Skeletal muscle satellite cell (primary cell): Measurements from ENCODE around the gene EML1.
A peak's percentile ranks its signal among the peaks of the same experiment; 100 is the strongest.

Experiments used
- H3K27me3 ChIP-seq: 2 replicates; pipeline ENCODE4 v1.7.0; 2013; ENCODE audit warnings: low read length; ENCODE audit not compliant: control insufficient read depth, insufficient read depth
- H3K36me3 ChIP-seq: 2 replicates; pipeline ENCODE4 v1.7.0; 2013; ENCODE audit warnings: mild to moderate bottlenecking, control low read depth, low read length; ENCODE audit not compliant: insufficient read depth
- H3K4me1 ChIP-seq: 2 replicates; pipeline ENCODE4 v1.7.0; 2013; ENCODE audit warnings: low read length; ENCODE audit not compliant: control insufficient read depth, insufficient read depth
- H3K4me2 ChIP-seq: 2 replicates; pipeline ENCODE4 v1.7.0; 2013; ENCODE audit warnings: mild to moderate bottlenecking, low read length
- H3K4me3 ChIP-seq: 2 replicates; pipeline ENCODE4 v1.7.0; 2013; ENCODE audit warnings: low read length
- H3K9ac ChIP-seq: 2 replicates; pipeline ENCODE4 v1.7.0; 2013; ENCODE audit warnings: mild to moderate bottlenecking, low read depth, low read length, moderate library complexity
- H3K9me3 ChIP-seq: replicated peaks from 2 replicates; pipeline ENCODE4 v1.7.0; 2013; ENCODE audit warnings: mild to moderate bottlenecking, control low read depth, low read length

The EML1 gene

DNA sequence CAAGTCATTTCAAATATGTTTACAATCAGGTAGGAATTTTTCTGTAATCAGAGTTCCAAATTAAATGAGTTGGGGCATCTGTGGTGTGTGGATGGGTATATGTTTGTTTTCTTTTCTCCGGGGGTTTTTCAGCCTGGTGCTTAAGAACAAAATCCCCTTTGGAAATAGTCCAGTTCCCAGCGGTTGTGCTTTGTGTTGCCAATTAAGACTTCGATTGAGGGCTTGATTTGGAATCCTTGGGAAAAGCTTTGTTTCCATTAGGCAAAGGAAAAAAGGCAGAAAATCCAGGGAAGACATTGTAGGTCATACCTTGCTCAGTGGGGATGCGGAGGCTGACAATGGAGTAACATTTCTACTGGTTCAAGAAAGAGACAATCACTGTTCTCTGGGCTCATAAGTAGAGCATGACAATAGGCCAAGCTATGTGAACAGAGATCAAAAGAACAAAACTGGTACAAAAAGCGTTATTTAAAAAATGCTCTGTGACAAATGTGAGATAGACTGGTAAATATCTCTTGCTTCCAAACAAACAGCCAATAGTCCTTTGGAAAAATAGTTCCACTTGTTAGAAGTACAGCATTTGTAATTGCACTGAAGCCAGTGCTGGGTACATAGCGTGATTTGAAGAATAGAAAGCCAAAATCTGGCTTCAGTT is 79.7 kb downstream of the EML1 start:
- no peaks in the 10 kb centered on the region for H3K27me3 ChIP-seq
- no peaks in the 10 kb centered on the region for H3K9me3 ChIP-seq
- no peak overlapping the region for H3K4me2 ChIP-seq
- no peak overlapping the region for H3K4me3 ChIP-seq
- no peaks in the 10 kb centered on the region for H3K36me3 ChIP-seq
- no peaks in the 10 kb centered on the region for H3K4me1 ChIP-seq
- no peak overlapping the region for H3K9ac ChIP-seq

DNA sequence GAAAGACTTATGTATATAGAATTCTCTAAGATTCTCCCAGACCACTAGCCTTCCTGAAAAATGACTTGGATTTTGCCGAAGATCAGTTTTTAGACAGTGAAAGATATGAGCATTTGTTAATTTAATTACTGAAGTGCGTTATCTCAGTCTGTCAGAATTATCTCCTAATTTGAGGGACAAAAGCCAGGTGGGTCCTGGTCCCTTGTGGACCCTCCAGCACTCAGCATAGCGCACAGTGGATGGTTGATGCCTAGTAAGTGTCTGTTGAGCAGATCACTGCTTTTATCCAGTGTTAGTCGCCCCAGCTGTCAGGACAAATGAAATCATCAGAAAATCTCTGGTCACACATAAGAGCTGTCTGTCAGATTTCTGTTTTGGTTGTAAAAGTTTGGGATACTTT is 80.4 kb downstream of the EML1 start:
- peaks cover 2% of the 10 kb centered on the region for H3K4me1 ChIP-seq
- no peak overlapping the region for H3K4me3 ChIP-seq
- no peaks in the 10 kb centered on the region for H3K27me3 ChIP-seq
- H3K9ac ChIP-seq, result no peak overlapping the region
- no peak overlapping the region for H3K4me2 ChIP-seq
- no peaks in the 10 kb centered on the region for H3K36me3 ChIP-seq
- H3K9me3 ChIP-seq, result no peaks in the 10 kb centered on the region

DNA sequence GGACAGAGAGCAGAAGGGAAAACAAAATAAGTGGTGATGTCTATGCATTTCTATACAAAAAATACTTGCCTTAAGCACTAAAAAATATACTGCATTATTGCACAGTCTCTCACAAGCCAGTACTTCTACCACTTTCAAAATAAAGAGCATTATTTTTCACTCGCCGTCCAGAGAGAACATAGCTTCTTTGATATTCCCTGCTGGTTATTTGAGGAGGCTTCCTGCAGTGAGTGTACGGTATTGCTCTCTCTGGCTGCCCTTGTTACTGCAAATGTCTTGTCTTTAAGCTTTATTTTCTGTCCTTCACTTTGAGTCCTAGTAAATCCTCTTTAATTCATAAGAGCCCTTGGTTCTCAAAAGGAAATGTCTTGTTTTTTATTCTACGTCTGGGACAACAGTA is 81.1 kb downstream of the EML1 start:
- Histone ChIP-seq H3K4me2 (no peak overlapping the region), H3K9me3 (no peaks in the 10 kb centered on the region), H3K27me3 (no peaks in the 10 kb centered on the region), H3K4me1 (peaks cover 9% of the 10 kb centered on the region), H3K9ac (no peak overlapping the region), H3K36me3 (no peaks in the 10 kb centered on the region), H3K4me3 (no peak overlapping the region)

DNA sequence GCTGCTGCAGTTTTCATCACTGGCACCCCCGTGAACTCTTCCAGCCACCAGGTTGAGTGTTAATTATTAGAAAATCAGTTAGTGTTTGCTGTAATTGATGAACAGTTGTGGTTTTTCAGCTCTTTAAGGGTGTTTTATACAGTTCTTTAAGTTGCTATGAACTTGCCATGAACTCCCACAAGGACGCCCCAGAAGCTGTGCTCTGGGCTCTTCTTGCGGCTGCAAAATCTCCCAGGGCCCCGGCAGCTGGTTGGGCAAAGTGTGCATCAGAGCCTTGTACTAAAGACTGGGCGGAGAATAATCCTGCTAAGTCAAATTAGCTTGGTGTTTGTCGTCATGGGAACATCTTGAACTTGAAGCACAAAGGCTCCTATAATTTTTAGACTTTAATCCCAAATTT is 82.2 kb downstream of the EML1 start:
- no peaks in the 10 kb centered on the region for H3K27me3 ChIP-seq
- H3K4me3 ChIP-seq, result no peak overlapping the region
- no peaks in the 10 kb centered on the region for H3K9me3 ChIP-seq
- H3K4me2 ChIP-seq, result no peak overlapping the region
- no peak overlapping the region for H3K9ac ChIP-seq
- peaks cover 19% of the 10 kb centered on the region for H3K4me1 ChIP-seq
- H3K36me3 ChIP-seq, result no peaks in the 10 kb centered on the region

DNA sequence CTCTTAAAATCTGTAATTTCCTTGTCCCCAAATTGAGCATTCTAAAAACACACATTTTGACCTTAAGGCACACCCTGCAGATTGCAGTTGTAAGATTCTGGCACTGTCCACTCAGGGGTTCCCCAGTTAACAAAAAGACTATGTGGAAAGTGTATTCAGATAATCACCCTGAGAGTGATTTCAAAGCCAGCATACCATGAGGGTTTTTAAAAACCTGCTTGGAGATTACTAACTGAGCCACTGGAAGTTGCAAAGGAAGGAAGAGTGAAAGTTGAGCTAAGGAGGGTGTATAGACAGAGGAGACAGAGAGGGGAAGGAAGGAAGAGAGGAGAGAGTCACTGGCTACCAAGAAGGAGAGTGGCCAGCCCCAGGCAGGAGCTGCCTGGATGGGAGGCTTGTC is 82.6 kb downstream of the EML1 start:
- Histone ChIP-seq H3K4me1 (peaks cover 19% of the 10 kb centered on the region), H3K9ac (no peak overlapping the region), H3K36me3 (no peaks in the 10 kb centered on the region), H3K27me3 (no peaks in the 10 kb centered on the region), H3K4me3 (no peak overlapping the region), H3K9me3 (no peaks in the 10 kb centered on the region), H3K4me2 (no peak overlapping the region)

DNA sequence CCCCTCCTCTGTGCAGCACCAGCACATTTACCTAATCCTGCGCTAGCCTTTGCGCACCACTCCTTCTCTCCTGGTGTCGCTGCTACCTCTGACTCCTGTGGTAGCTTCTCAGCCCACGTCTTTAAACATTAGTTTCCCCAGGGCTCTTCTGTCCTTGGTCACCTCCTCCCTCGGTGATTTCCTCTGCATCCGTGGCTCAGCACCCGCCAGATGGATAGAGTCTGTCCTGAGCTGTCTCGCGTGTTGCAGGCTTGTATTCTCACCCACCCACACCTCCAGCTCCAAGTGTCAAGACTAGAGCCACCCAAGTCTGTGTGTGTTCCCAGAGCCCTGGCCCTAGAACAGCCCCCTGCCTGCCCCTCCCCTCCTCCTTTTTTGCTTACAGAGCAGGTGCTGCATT is 83.2 kb downstream of the EML1 start:
- Histone ChIP-seq H3K9ac (no peak overlapping the region), H3K4me1 (peaks cover 19% of the 10 kb centered on the region), H3K27me3 (no peaks in the 10 kb centered on the region), H3K36me3 (no peaks in the 10 kb centered on the region), H3K4me2 (no peak overlapping the region), H3K9me3 (no peaks in the 10 kb centered on the region), H3K4me3 (no peak overlapping the region)

DNA sequence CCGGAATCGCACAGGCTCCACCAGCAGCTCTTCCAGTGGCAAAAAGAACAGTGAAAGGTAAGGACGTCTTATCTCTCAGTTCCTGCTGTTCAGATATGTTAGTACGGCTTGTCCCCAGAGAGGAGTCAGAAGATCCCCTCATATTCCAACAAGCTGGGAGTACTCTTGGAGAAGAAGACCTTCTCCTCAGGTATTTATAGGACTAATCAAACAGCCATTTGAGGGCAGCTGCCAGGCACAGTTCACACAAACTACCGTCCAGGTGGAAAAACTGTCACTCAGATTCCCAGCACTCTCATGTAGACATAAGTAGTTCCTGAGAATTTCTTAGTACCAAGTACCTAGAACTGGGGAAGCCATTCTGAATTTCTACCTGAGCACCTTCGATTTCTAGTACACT is 85.3 kb downstream of the EML1 start:
- H3K36me3 ChIP-seq, result no peaks in the 10 kb centered on the region
- no peak overlapping the region for H3K4me3 ChIP-seq
- H3K4me1 ChIP-seq, result peaks cover 19% of the 10 kb centered on the region
- H3K9ac ChIP-seq, result no peak overlapping the region
- H3K27me3 ChIP-seq, result no peaks in the 10 kb centered on the region
- no peaks in the 10 kb centered on the region for H3K9me3 ChIP-seq
- no peak overlapping the region for H3K4me2 ChIP-seq

DNA sequence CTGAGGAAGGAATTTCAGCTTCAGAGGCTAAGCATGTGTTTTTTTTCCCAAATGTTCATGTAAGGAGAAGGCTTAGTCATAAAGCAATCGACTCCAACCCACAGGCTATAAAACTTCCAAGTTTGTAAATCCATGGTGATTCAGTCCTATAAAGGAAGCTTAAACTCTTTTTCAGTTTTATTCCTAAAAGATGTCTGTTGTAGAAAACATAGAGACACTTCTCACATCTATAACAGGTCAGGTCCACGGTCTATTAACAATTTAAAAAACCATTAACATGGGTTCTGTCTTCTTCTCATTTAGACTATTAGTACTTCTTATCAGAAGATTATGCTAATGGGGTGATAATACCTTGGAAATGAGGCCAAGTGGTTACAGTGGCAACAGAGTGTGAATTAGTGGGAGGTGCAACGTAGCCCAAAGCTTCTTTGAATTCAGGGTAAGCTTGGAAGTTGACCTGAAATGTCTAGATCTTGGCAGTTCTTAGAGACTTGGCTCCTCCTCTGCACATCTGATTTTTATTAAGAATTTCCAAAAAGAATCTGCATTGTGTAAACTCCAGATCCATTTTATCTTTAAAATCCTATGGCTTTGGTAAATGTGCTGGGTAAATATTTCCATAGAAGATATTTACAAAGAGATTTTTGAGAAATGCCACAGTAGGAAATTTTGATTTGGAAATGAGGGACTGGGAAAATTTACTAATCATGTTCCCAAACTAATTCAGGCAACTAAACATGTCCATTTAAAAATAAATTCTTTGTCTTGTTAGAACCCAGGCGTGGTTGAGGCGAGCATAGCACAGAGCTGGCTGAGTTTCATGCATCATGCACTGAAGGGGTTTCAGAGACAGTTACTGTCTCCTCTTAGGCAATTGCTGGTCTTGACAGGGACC is 86.4 kb downstream of the EML1 start:
- peaks cover 19% of the 10 kb centered on the region for H3K4me1 ChIP-seq
- H3K9ac ChIP-seq, result no peak overlapping the region
- peak overlapping the region; percentile 56 for H3K4me2 ChIP-seq
- H3K27me3 ChIP-seq, result no peaks in the 10 kb centered on the region
- no peaks in the 10 kb centered on the region for H3K36me3 ChIP-seq
- H3K4me3 ChIP-seq, result no peak overlapping the region
- H3K9me3 ChIP-seq, result no peaks in the 10 kb centered on the region

DNA sequence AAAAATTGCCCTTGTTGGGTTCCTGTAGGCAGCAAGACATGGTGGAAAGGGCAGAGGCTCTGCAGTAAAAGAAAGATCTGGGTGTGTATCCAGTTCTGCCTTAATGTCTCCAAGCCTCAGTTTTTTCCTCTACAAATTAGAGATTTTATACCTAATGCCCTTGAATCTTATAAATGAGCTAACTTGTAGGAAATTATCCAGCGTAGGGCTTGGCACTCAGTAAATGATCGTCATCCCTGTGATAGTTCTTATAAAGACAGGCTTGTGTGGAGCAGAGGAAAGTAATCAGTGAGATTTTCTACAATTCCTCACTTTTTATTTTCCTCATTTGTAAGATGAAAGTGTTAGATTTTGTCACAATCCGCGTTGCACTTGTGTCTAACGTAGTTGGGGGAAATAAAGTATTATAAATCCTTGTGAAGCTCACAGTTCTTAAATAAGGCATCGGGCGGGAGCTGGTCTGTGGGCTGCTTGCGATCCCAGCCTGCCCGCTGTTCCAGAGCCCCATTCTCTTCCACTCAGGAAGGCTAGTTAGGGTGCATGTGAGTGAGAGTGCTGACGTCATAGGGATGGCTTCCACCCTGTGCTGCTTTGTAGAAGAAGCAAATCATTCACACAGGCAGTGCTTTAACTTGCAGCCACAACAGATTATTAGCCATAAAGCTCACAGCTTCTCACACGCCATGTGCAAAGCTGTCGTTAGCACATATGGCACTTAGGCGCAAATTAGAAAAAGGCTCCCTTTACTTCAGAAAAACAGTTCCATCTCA is 87.6 kb downstream of the EML1 start:
- Histone ChIP-seq H3K4me2 (no peak overlapping the region), H3K4me3 (no peak overlapping the region), H3K9me3 (no peaks in the 10 kb centered on the region), H3K4me1 (peaks cover 19% of the 10 kb centered on the region), H3K9ac (no peak overlapping the region), H3K27me3 (no peaks in the 10 kb centered on the region), H3K36me3 (no peaks in the 10 kb centered on the region)

DNA sequence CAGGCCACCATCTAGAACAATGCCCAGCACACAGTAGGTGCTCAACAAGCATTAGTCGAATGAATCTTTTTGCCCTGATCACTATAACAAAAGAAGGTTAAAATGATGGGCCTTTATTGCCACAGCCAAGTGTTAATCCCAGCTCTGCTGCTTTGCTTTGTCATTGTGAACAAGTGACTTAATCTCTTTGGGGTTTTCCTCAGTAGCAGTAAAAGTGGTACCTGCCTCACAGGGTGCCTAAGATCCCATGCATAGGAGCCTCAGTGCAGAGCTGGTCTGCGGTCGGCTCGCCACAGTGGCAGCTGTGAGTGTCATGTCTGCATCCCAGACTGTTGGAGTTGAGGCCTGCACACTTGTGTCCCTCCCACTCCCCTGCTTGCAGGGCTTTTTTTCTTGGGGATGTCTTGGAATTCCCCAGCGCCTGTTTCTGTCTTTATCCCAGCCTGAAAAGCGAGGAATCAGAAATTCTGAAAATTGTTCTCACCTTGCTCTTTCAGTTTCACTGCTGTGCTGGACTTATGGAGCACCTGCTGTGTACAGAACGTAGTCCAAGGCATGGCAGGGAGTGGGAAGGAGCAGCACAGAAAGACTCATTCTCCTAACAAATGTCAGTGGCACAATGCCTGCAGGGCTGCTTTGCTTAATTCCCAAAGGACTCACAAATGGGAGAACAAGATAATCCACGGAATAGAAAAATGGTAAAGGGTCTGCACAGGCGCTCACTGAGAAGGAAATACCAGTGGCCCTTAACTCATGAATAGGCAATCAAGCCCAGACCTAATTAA is 90.8 kb downstream of the EML1 start:
- Histone ChIP-seq H3K27me3 (no peaks in the 10 kb centered on the region), H3K36me3 (no peaks in the 10 kb centered on the region), H3K4me3 (no peak overlapping the region), H3K4me2 (no peak overlapping the region), H3K9me3 (no peaks in the 10 kb centered on the region), H3K9ac (no peak overlapping the region), H3K4me1 (peaks cover 12% of the 10 kb centered on the region)
